ENCODE data around the gene MPZL1.

Gene MPZL1

DNA sequence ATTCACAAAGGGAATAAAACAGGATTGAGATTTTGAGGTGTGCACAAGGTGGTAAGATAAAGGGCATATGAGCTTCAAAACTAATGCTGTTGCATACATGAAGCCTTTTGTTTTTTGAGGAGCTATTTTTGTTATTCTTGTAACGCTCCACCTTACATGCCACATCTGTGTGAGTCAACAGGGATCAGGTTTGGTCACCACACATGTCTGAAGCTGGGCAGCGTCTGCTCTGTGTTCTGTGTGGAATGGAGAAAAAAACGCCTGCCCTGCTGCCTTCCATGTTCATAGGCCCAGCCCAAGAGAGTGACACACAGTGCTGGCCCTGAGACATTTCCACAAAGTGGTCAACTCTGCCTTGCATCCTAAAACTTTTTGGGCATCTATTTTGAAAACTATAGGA, 67.7 kb downstream of the MPZL1 start:
- no peak for DNase-seq (ENCODE audit: low spot score)
- H3K27ac ChIP-seq: no peak overlapping the region
- H3K4me3 ChIP-seq: no peak overlapping the region
- TF ChIP-seq, protein P1, sequence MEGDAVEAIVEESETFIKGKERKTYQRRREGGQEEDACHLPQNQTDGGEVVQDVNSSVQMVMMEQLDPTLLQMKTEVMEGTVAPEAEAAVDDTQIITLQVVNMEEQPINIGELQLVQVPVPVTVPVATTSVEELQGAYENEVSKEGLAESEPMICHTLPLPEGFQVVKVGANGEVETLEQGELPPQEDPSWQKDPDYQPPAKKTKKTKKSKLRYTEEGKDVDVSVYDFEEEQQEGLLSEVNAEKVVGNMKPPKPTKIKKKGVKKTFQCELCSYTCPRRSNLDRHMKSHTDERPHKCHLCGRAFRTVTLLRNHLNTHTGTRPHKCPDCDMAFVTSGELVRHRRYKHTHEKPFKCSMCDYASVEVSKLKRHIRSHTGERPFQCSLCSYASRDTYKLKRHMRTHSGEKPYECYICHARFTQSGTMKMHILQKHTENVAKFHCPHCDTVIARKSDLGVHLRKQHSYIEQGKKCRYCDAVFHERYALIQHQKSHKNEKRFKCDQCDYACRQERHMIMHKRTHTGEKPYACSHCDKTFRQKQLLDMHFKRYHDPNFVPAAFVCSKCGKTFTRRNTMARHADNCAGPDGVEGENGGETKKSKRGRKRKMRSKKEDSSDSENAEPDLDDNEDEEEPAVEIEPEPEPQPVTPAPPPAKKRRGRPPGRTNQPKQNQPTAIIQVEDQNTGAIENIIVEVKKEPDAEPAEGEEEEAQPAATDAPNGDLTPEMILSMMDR (IDR thresholded peaks at IDR 0.05): no peak

DNA sequence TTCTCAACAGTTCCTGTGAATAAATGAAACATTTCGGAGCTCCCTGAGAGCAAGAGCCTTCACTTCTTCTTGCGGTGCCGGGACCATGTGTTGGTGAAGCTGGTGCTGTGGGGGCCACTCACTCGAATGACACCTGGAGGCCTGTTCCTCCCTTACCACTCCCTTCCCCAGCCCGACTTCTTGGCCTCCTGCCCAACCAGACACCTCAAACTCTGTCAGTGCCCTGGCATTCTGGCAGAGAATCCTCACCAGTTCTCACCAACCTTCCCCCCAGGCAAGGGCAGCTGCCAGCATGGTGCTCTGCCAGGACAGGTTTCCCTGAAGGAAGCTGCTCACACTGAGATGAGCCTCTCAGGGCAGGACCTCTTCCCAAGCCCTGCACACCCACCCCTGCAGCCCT, 68.3 kb downstream of the MPZL1 start:
- TF ChIP-seq, protein P1 (IDR thresholded peaks at IDR 0.05): no peak
- no peak for DNase-seq (ENCODE audit: low spot score)
- no peak overlapping the region for H3K27ac ChIP-seq
- H3K4me3 ChIP-seq: no peak overlapping the region

DNA sequence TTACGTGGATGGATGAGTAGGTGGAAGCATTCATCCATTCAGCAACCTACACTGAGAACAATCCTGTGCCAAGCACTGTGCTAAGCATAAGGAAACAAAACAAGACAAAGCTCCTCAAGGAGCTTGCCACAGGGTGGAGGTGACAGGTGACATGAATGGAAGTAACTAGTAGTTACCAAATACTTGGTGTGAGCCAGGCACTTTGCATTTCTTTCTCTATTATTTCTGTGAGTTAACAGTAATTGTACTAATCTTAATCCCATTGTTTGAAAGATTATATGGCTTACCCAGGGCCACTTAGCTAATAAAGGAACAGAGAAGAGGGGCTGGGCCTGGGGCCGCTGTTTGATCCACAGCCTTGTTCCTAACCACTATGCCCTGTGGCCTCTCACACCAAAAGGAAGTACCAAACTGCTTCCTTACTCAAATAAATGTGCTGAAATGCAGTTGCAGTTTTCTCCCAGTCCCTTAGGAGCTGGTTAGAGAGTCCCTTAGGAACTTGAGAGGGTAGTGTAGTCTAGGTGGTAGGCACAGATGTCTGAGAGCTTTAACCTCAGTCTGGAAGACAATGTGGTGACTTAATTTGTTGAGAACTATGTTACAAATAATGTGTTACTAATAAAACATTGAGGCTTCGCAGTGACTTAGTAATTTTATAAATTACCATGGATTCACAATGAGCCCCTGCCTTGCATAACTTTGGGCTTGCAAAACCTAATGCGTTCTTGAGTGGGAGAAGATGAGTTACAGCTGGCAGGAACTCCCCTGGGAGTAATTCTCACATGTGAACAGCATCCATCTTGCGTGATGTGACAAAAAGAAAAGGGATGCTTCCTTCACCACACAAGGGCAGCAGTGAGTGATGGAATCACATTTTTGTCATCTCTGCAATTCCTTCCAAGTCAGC, 69.8 kb downstream of the MPZL1 start:
- no peak for DNase-seq (ENCODE audit: low spot score)
- Histone ChIP-seq H3K4me3 (no peak overlapping the region), H3K27ac (peak overlapping the region in 1 of 2 donors; percentile 63)
- TF ChIP-seq, protein P1 (IDR thresholded peaks at IDR 0.05): no peak

DNA sequence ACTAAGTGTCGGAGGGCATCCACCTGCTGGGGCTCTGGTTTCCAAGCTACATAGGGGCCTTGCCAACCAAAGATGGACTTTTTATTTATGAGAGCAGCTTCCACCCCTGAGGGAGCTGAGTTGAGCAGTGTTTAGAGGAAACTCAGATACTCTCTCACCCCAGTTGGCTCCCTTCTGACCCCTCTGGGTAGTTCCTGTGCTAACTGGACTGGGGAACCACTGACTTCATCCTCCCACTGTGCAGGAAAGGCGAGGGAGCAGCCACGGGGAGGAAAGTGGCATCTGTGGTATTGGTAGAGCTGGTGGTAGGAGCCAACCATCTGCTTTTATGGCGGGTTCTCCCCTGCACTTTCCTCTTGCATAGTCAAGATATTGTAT, 70.4 kb downstream of the MPZL1 start:
- peak overlapping the region in 1 of 2 donors; percentile 37 for H3K27ac ChIP-seq

DNA sequence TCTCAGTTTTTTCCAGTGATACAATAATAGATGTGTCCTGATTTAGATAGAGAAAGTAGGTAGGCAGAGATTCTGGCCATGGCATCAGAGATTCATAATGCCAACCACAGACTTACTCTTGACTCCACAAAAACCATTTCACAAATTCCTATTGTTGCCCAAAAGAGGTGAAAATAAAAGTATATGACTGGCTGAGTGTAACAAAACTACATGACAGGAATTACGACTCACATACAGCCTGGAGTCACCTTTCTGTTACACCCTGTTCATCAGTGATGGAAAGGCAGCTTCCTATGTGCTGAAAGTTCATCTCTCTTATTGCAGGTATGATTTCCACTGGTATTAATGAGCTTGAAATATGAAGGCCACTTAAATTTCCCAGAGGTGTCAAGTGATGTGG, 72.3 kb downstream of the MPZL1 start:
- peak overlapping the region in 1 of 2 donors; percentile 9 for H3K27ac ChIP-seq
- H3K4me3 ChIP-seq: no peak overlapping the region
- TF ChIP-seq, protein P1 (IDR thresholded peaks at IDR 0.05): no peak
- DNase-seq (ENCODE audit: low spot score): no peak

More for the DNA sequence above, 70.4 kb downstream of the MPZL1 start:
- DNase-seq (ENCODE audit: low spot score): no peak
- no peak overlapping the region for H3K4me3 ChIP-seq
- TF ChIP-seq, protein P1 (IDR thresholded peaks at IDR 0.05): no peak

DNA sequence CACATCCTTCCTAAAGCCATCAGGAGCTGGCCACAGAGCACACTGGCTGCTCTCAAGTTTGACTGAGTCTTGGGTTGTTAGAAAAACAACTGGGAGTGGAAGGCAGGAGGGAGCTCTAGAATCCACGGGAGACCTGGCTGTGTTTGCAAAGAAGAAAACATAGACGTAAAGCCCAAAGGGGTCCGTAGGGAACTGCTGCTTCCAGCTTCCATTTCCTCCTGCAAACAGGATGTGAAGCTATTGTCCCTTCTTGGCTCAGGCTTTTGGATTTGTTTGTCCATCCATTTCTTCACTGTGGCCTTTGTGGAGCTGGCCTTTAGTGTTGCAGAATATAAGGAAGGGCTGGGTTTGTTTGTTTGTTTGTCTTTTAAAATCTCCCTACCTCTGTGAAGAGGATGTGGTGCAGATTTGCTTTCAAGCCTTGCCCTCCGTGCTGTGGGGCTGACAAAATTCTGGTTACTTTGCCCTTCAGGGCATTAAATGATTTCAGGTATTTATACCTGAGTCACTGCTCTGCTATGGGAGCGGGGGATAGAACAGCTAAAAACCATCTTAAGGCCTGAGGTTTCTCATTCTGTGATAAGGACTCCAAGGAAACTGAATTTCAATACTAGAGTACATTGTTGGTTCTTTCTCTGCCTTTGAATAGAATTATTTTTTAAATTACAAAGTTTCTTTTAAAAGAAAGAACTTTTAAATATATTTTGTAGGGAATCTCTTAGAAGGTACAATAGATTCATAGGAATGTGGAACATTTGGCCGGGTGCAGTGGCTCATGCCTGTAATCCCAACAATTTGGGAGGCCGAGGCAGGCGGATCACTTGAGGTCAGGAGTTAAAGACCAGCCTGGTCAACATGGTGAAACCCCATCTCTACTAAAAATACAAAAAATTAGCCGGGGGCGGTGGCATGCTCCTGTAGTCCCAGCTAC, 74.3 kb downstream of the MPZL1 start:
- TF ChIP-seq, protein P1 (IDR thresholded peaks at IDR 0.05): no peak
- DNase-seq (ENCODE audit: low spot score): no peak
- H3K27ac ChIP-seq: peak overlapping the region; percentile 14 to 84
- H3K4me3 ChIP-seq: no peak overlapping the region

All from coronary artery (tissue), 2 donors.